Vagina (tissue), 2 donors: Measurements from ENCODE around the gene DEAF1.

Source experiments
- CTCF ChIP-seq, 3 experiments: fragments of 450-650 bp in 2 of 3; fragments of 200-600 bp in 1 of 3; sonication (generic) in 1 of 3; IDR thresholded peaks; one replicate each; pipeline ENCODE4 v1.5.1; 2017 to 2019; ENCODE audit warnings: antibody characterized with exemption in 3 of 3, mild to moderate bottlenecking in 2 of 3, moderate library complexity in 2 of 3
- POLR2A ChIP-seq, 2 donors: fragments of 450-650 bp; IDR thresholded peaks; one replicate each; pipeline ENCODE4 v1.6.1; 2017; ENCODE audit warnings: antibody characterized with exemption in 2 of 2, mild to moderate bottlenecking in 2 of 2, moderate library complexity in 2 of 2
- POLR2AphosphoS5 ChIP-seq, 2 donors: sonication (generic); formaldehyde crosslinking; IDR thresholded peaks; one replicate each; pipeline ENCODE4 v1.9.0; 2017; ENCODE audit warnings: antibody characterized with exemption in 2 of 2, mild to moderate bottlenecking in 2 of 2, low read depth in 1 of 2; ENCODE audit not compliant: insufficient read depth in 1 of 2

- no peak for TF ChIP-seq CTCF (IDR thresholded peaks at IDR 0.05)
- no peak for TF ChIP-seq POLR2A (IDR thresholded peaks at IDR 0.05)
- TF ChIP-seq POLR2AphosphoS5 (IDR thresholded peaks at IDR 0.05; ENCODE audit: insufficient read depth in 1 of 2, low read depth in 1 of 2), result no peak
Measured at GRCh38 chr11:601573-602245, 93.3 kb downstream of the DEAF1 start.
